Skin epidermis (tissue), 12 donors: ENCODE data around the gene ODAD3.
"Not testable (repeated sequence)": the region's sequence is repeated elsewhere in the genome, so short reads cannot be mapped to it uniquely, and the experiment has no call there.

Experiments used
- H3K27ac ChIP-seq, 21 experiments: fragments of 200-600 bp; sonication (generic) in 11 of 21; one replicate each; pipeline ENCODE4 v1.5.0; 2020; ENCODE audit warnings: mild to moderate bottlenecking in 3 of 21, inconsistent platforms in 2 of 21, moderate library complexity in 2 of 21
- H3K4me3 ChIP-seq, 7 experiments: fragments of 200-600 bp; sonication (generic) in 2 of 7; one replicate each; pipeline ENCODE4 v1.5.0; 2020; ENCODE audit warnings: inconsistent platforms in 2 of 7, mild to moderate bottlenecking in 2 of 7, moderate library complexity in 1 of 7

Gene ODAD3

DNA sequence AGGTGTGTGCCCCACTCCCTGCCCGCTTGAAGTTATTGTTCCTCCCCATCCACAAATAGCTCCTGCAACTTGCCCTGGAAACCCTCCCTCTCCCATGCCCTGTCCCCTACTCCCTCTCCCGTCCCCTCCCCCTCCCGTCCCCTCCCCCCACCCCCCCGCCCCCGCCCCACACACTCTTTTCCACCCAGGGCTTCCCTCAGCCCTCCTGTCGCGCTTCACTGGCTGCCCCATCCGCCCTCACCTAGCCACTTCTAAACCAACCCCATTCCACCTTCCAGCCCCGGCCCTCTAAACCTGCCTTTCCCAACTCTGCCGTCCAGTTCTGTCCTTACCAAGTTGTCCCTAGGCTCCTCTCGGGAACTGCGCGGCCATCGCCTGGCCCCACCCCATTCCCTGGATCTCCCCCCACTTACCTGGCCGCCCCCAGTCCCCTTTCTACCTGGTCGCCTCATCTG lies 16.8 kb downstream of the ODAD3 start:
- peak overlapping the region in 1 of 7 experiments; percentile 30 for H3K4me3 ChIP-seq
- H3K27ac ChIP-seq: peak overlapping the region in 1 of 21 experiments; percentile 49

DNA sequence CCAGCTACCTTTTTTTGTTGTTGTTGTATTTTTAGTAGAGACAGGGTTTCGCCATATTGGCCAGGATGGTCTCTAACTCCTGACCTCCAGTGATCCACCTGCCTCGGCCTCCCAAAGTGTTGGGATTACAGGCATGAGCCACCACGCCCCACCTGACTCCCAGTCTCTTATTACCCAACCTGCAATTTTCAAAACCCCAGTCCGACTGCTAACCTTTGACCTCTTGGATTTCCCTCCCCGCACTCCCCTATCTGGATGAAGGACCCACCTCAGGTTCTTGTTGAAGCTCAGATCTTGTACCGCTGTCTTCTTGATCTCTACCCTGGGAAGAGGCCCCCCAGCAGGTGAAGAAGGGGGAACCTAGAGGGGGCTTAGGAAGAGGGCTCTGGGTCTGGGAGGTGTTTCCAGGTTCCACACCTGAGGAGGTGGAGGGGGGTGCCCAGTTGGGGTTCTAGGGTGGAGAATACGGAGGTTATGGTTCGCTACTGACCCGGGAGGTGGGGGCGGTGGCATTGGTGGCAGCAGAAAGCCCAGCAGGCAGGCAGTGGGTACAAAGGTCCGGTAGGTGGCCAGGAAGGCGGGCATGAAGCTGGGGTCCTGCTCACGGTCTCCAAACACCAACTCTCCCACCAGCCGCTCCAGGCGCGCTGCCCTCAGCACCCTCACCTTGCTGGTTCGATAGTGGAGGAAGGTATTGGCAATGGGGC lies 18.4 kb downstream of the ODAD3 start:
- no peak overlapping the region for H3K27ac ChIP-seq
- H3K4me3 ChIP-seq: no peak overlapping the region

DNA sequence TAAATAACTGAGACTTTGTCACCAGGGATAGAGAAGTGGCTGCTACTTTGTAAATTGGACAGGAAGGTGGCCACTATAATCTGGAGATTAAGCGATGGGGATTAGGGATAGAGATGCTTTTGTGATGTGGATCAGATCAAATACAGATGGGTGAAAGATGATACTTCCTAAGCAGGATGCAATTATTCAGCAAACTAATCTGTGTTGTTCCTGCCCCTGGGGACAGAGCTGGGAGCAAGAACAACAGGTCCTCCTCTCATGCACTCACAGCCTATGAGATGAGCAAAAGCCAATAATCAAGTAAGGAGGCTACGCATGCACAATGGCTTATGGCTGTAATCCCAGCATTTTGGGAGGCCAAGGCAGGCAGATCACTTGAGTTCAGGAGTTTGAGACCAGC lies 20.4 kb downstream of the ODAD3 start:
- Histone ChIP-seq H3K4me3 (no peak overlapping the region), H3K27ac (no peak overlapping the region)

DNA sequence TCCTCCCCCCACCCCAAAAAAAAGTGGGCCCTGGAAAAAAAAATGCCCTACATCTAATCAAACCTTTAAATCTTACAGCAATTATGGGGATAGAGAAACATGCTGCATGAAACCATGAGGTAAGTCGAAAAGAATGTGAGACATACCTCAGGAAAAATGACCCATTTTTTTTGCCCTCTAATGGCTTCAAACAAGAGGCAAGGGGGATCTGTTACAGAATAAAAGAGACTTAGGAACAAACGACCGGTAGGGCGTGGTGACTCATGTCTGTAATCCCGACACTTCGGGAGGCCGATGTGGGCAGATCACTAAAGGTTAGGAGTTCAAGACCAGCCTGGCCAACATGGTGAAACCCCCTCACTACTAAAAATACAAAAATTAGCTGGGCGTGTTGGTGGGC lies 24.2 kb downstream of the ODAD3 start:
- Histone ChIP-seq H3K4me3 (no peak overlapping the region), H3K27ac (no peak overlapping the region)

DNA sequence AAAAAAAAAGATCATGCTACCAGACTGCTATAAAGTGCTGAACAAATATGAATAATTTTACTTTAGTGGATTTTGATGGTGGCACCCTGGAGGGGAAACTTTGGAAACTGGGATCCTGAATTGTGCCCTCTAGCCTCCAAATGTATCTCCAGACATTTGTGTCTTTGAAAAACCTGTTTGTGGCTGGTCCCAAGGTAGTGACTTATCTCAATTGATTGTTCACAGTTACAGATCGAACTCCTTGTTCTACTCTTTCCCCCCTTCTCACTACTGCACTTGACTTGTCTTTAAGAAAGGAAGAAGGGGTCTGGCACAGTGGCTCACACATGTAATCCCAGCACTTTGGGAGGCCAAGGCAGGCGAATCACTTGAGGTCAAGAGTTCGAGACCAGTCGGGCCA lies 26.3 kb downstream of the ODAD3 start:
- H3K27ac ChIP-seq: no peak overlapping the region
- H3K4me3 ChIP-seq: no peak overlapping the region

GRCh38 chr19:11406703-11407236 lies 28.2 kb downstream of the ODAD3 start:
- not testable (repeated sequence) for H3K27ac ChIP-seq, H3K4me3 ChIP-seq

DNA sequence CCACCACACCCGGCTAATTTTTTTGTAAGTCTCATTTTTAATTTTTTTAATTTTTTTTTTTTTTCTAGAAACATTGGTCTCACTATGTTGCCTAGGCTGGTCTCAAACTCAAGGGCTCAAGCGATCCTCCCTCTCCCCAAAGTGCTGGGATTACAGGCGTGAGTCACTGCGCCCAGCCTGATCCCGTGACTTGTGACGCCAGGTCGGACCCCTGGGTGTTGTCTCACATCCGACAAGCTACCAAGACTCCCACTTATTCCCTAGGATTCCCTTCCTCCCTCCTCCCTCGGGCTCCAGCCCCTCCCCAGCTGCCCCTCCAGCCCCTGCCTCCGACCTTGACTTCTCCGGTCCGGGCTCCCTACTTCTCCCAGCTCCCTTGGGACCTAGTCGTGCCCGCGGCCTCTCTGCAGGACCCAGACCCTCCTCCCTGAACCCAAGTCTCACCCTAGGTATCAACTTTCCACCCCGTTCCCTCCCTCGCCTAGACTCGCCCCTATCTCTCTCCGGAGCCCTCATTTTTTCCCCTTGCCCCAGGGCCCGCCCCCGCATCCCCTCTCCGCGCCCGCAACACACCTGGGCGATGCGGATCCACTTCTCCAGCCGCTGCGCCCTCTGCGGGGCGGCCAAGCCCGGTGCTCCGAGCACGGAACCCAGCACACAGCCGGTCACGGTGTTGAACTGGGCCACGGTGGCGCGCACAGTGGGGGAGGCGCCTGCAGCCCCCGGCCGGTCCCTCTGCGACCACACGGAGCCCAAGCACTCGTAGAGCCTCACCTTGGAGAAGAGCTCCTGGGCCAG lies 28.9 kb downstream of the ODAD3 start:
- Histone ChIP-seq H3K27ac (no peak overlapping the region), H3K4me3 (peak overlapping the region in 1 of 7 experiments; percentile 8)

GRCh38 chr19:11404588-11405222 lies 30.2 kb downstream of the ODAD3 start:
- H3K27ac ChIP-seq: no peak overlapping the region
- H3K4me3 ChIP-seq: no peak overlapping the region

DNA sequence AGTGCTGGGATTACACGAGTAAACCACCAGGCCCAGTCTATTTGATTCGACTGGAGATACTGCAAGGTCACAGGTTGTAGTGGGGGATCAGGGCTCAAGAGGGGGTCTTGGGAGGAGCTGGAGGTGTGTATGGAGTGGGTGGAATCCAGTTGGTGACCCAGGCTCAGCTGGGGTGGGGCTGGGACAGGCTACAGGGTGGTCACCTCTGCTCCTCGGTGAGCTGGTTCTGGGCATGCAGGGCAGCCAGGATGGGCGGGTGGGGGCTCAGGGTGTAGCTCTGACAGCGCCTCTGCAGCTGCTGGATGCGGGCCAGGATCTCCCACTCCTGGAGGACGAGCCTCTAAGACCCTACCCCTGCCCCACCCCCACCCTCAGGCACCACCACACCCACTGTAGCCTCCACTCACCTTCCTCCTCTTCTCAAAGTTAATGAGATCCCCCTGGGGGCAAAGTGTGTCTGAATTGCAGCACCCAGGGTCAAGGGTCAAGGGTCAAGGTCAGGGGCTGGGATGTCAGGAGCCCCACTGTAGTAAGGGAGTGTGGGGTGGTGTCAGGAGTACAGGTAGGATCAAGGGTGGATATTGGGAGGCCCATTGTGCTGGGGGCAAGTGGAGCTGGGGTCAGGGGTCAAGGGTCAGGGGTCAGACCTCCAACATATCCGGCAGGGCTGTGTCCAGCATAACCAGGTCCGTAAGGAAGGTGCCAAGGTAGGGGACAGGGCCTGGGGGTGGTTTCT lies 32.9 kb downstream of the ODAD3 start:
- H3K27ac ChIP-seq: no peak overlapping the region
- H3K4me3 ChIP-seq: no peak overlapping the region

GRCh38 chr19:11400798-11401197 lies 34.1 kb downstream of the ODAD3 start:
- no peak overlapping the region for H3K4me3 ChIP-seq
- H3K27ac ChIP-seq: no peak overlapping the region

GRCh38 chr19:11399667-11400066 lies 35.3 kb downstream of the ODAD3 start:
- no peak overlapping the region for H3K27ac ChIP-seq
- no peak overlapping the region for H3K4me3 ChIP-seq

DNA sequence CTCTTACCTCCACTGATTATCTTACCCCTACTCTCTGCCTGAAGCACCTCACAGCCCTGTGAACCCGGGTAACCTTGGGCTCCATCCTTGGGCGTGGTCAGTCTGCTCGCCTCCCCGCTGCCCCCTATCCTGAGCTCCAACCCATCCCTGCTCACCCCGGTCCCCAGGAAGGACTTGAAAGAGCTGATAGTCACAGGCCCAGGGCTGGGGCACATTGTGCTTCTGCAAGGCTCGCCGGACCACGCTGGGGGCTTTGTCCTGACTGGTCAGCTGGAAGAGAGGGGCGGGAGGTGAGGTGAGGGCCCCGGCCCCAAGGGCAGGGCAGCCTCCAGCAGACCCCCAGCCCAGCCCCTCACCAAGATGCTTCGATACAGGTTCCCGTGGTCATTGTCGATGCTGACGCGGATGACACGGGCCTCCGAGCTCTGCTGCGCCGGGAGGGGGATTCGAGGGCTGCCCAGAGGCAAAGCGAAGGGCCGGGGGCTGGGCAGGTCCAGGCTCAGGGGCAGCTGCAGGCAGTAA lies 37.8 kb downstream of the ODAD3 start:
- Histone ChIP-seq H3K4me3 (no peak overlapping the region), H3K27ac (no peak overlapping the region)

DNA sequence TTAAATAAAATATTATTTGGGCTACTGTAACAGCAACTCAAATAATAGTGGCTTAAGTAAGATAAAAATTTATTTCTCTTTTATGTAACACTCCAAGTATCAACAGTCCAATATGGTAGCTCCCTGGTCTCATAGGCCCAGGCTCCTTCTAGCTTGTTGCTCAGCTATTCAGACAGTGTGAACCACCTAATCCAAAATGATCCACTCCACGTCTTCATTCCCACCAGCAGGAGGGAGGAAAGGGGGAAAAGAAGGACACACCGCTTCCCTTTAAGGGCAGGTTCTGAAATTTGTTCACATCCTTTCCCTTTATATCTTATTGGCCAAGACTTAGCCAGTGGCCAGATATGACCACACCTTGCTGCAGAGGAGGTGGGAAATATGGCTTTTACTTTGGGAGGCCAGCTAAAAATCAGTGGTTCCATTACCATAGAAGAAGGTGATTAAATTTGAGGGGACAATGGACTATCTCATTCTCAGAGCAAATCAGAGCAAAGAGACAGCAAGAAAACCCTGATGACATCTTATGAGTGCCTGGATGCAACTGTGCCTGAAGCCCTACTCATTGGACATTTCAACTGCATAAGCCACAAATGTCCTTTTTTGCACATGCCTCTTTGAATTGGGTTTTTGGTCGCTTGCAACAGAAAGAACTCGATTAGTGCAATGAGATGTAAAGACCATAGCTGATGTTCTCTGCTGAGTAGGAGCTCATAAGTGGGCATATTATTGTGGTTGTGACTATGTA lies 43.8 kb downstream of the ODAD3 start:
- Histone ChIP-seq H3K27ac (no peak overlapping the region), H3K4me3 (no peak overlapping the region)

DNA sequence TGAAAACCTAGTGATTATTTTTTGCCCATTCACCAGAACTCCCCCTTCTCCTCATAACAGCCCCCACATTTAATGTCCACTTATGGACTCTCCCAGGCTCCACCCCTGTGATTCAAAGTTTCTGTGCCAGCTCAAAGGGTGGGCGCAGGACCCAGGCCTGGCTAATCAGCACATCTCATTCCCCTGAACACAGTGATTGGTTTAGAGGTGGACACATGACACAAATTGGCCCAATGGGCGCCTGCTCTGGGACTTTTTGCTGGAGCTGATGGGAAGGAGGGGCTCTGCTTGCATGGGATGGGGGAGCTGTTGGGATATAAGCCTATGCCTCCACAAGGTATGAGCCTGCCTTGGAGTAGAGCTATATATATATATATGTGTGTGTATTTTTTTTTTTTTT lies 44.6 kb downstream of the ODAD3 start:
- H3K27ac ChIP-seq: no peak overlapping the region
- no peak overlapping the region for H3K4me3 ChIP-seq

DNA sequence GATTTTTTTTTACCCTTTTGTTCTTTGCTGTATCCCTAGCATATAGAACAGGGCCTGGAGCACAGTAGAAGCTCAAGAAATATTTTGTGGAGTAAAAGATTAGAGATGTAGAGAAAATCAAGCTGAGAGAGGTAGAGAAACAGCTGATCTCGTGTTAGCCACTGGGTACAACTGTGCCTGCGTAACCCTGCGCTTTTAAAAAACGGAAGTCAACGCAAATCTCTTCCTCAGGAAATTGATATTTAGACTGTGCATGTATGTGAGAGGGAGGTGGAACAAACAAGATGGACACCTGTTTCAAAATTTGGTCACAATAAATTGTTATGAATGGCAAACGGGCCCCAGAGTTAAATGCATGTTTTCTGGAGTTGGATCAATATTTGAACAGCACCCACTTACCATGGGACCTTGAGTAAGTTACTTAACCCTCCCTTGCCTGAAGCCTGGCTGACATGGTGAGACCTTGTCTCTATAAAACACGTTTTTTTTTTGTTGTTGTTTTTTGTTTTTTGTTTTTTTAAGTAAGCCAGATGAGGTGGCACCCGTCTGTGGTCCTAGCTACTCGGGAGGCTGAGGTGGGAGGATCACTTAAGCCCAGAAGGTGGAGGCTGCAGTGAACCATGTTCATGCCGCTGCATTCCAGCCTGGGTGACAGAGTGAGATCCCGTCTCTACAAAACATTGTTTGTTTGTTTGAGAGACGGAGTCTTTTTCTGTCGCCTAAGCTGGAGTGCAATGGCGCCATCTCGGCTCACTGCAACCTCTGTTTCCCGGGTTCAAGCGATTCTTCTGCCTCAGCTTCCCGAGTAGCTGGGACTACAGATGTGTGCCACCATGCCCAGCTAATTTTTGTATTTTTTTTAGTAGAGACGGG lies 47.5 kb downstream of the ODAD3 start:
- H3K27ac ChIP-seq: no peak overlapping the region
- H3K4me3 ChIP-seq: no peak overlapping the region

DNA sequence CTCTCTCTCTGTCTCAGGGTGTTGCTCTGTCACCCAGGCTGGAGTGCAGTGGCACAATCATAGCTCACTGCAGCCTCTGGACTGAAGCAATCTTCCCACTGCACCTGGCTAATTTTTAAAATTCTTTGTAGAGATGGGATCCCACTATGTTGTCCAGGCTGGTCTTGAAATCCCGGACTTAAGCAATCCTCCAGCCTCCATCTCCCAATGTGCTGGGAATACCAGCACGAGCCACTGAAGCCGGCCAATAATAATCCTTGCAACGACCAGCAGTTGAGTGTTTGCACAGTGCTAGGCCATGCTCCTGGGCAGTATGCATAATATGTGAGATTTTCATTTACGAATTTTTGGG lies 50.2 kb downstream of the ODAD3 start:
- no peak overlapping the region for H3K4me3 ChIP-seq
- no peak overlapping the region for H3K27ac ChIP-seq

GRCh38 chr19:11383706-11384048 lies 51.2 kb downstream of the ODAD3 start:
- Histone ChIP-seq H3K27ac (peak overlapping the region in 1 of 21 experiments; percentile 30), H3K4me3 (peak overlapping the region; percentile 5 to 31 (median 17))
